GM18502 (cell line): Measurements from ENCODE around the gene KIAA1328.

ENCODE experiments used
- ATAC-seq: cut with Tn5 transposase; IDR thresholded peaks from one replicate; pipeline ENCODE4 v1.9.1; 2021; ENCODE audit warnings: mild to moderate bottlenecking; ENCODE audit not compliant: unreplicated experiment, poor library complexity

Gene KIAA1328

GRCh38 chr18:36821681-36822080 lies 7.2 kb upstream of the KIAA1328 start:
- ATAC-seq: no peak

GRCh38 chr18:36825526-36825925 lies 3.4 kb upstream of the KIAA1328 start:
- ATAC-seq: no peak

GRCh38 chr18:36826556-36826955 lies 2.4 kb upstream of the KIAA1328 start:
- ATAC-seq: no peak

GRCh38 chr18:36828157-36828629 lies 734 bp upstream of the KIAA1328 start:
- ATAC-seq: peak; percentile 0

GRCh38 chr18:36829362-36830157 lies 633 bp downstream of the KIAA1328 start:
- no peak for ATAC-seq

GRCh38 chr18:36830158-36830495 lies 1.2 kb downstream of the KIAA1328 start:
- no peak for ATAC-seq

- ATAC-seq: no peak
Observed at GRCh38 chr18:36831139-36831538, 2.2 kb downstream of the KIAA1328 start.

GRCh38 chr18:36833120-36833519 lies 4.2 kb downstream of the KIAA1328 start:
- ATAC-seq: no peak

- no peak for ATAC-seq
Observed at GRCh38 chr18:36835927-36836326, 7.0 kb downstream of the KIAA1328 start.

GRCh38 chr18:36839835-36840234 lies 10.9 kb downstream of the KIAA1328 start:
- ATAC-seq: no peak

GRCh38 chr18:36843199-36843598 lies 14.3 kb downstream of the KIAA1328 start:
- ATAC-seq: no peak

GRCh38 chr18:36843784-36844183 lies 14.9 kb downstream of the KIAA1328 start:
- ATAC-seq: no peak

GRCh38 chr18:36848609-36849008 lies 19.7 kb downstream of the KIAA1328 start:
- no peak for ATAC-seq

- ATAC-seq: no peak
Observed at GRCh38 chr18:36849288-36850006, 20.5 kb downstream of the KIAA1328 start.

GRCh38 chr18:36850527-36851201 lies 21.7 kb downstream of the KIAA1328 start:
- no peak for ATAC-seq

GRCh38 chr18:36851202-36851590 lies 22.3 kb downstream of the KIAA1328 start:
- no peak for ATAC-seq

- ATAC-seq: no peak
Observed at GRCh38 chr18:36856815-36857214, 27.9 kb downstream of the KIAA1328 start.

- no peak for ATAC-seq
Observed at GRCh38 chr18:36862182-36862581, 33.3 kb downstream of the KIAA1328 start.

GRCh38 chr18:36867056-36867455 lies 38.1 kb downstream of the KIAA1328 start:
- no peak for ATAC-seq

- ATAC-seq: no peak
Observed at GRCh38 chr18:36871801-36872200, 42.9 kb downstream of the KIAA1328 start.

GRCh38 chr18:36872329-36872728 lies 43.4 kb downstream of the KIAA1328 start:
- no peak for ATAC-seq
